CD4-positive, alpha-beta T cell treated with Interferon alpha-2 for 1 hour (primary cell): Measurements from ENCODE around the gene SCG3.

ENCODE experiments used
- DNase-seq, 2 donors: peaks; one replicate each; pipeline ENCODE4 v3.0.0-alpha.2; 2020 to 2022

The SCG3 gene

DNA sequence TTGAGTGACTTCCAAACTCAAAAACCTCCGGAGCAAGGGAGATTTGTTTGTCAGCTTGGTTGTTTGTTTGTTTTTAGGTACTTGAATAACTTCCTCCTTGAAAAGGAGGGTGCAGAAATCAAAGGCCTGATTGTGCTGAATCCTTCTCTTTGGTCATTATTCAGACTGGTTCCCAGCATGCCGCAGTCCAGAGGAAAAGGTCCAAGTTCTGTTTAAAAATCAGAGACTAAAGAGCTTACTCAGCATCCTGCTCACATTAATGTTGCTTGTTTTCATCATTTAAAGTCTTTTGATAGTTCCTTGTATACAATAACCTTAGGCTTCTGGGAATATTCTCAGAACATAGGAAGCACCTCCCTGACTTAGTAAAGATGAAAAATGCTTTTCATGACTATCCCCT, 982 bp upstream of the SCG3 start:
- DNase-seq, result no peak

DNA sequence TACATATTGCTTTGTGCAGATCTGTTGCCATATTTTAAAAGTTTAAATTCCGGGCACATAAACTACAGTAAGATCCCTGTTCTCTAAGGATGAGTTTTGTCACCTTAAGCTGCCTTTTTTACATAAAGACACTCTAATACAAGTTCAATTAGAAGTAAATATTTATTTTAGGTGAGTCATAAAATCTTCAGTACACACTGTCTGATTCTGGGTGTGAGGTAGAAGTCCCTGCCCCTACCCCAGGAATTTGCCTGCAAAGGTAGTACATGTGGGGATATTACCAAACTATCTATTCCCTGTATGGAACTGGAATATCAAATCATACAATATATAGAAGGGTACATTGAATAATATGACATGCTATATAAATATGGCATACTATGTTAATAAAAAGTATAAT, 6.3 kb downstream of the SCG3 start:
- DNase-seq, result no peak

DNA sequence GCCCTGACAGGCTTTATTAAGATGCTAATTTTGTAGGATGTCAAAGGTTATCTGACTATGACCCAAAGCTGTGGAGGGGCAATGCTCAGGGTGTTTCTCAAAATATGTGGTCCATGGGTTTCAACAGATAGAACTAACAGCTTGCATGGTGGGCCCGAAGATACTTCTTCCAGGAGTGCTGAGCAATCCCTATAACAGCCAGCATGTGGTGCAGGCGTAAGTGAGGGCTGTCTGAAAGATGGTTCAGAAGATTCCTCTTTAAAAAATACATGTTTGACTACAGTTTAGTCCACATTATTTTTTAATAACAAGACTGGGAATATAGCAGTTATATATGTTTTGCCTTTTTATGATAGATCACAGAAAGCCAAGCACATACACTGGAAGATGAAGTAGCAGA, 7.6 kb downstream of the SCG3 start:
- DNase-seq, result peak in 1 of 2 donors; percentile 7

DNA sequence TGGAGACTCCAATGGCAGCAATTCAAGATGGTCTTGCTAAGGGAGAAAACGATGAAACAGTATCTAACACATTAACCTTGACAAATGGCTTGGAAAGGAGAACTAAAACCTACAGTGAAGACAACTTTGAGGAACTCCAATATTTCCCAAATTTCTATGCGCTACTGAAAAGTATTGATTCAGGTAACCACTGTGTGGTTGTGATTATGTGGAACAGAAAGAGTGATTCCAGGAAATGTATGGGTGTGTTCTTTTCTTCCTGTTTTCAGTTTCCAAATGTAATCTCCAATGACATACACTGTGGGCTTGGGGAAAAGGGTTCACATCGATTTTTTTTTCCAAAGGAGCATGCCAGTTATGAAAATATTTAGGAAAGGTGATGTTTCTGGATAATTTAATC, 10.9 kb downstream of the SCG3 start:
- peak in 1 of 2 donors; percentile 12 for DNase-seq

DNA sequence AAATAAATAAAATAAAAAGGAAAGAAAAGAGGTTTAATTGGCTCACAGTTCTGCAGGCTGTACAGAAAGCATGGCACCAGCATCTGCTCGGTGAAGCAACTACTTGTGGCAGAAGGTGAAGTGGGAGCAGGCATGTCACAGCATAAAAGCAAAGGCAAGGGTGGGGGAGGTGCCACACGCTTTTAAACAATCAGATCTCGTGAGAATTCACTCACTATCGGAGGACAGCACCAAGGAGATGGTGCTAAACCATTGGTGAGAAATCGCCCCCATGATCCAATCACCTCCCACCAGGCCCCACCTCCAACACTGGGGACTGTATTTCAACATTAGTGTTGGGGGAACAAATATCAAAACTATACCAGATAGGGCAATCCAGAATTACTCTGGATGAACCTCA, 15.3 kb downstream of the SCG3 start:
- DNase-seq, result no peak

DNA sequence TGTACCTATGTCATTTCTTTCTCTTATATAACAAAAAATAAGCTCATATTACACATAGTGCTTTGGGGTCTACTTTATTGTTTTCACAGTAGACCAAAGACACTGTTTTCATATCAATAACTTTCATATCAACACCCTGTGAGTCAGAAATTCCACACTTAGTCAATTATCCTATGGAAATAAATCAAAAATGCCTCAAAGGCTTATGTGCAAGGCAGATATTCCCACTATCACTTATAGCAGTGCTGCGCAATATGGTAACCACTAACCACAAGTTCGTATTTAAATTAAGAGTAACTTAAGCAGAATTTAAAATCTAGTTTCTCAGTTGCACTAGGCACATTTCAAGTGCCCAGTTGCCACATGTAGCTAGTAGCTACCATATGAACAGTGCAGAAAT, 15.9 kb downstream of the SCG3 start:
- no peak for DNase-seq

DNA sequence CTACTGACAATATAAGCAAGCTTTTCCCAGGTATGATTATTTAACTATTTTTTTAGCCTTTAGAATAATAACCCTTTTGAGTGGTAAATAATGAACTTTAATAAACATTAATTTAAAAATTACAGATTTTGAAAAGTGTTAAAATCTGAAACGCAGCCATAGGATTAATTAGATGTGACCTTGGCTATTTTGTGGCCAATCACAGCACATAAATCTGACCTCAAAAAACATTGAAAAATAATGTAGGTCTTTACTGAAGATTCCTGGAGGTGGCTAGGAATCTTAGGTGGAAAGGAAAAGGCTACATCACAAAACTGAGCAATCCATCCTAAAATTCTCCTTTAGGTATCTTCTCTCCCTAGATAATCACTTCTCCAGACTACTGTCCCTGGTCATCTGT, 18.1 kb downstream of the SCG3 start:
- DNase-seq, result no peak

DNA sequence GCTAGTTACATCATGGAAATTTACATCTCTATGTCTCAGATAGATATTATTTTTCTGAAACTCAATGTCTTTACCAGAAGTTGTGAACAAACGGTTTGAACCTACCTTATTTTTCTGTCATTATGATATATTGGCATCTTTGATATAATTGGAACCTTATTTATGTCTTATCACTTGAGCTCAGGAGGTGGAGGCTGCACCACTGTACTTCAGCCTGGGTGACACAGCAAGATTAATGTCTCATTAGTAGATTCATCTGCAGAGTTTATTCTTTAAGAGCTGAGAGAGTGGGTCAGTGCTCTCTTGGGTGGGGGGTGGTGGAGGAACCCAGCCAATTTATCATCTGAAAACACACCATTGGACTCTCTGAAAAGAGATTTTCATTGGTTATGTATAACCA, 21.4 kb downstream of the SCG3 start:
- no peak for DNase-seq

DNA sequence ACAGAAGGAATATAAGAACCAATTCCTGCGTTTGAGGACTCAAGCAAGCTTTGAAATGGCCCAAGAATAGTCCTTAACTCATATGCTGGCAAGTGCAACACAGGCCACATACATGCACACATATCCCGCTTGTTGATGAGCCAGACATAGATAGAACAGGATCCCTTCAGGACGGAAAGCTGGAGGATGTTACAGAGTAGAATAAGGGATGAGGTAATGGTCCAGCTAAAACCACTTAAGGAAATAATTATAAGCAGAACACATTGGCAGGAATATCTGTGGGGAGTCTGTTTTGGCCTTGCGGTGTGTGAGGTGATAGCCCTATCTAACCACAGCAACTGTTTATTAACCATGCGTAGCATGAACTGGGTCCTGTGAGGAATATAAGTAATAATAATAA, 25.0 kb downstream of the SCG3 start:
- no peak for DNase-seq

DNA sequence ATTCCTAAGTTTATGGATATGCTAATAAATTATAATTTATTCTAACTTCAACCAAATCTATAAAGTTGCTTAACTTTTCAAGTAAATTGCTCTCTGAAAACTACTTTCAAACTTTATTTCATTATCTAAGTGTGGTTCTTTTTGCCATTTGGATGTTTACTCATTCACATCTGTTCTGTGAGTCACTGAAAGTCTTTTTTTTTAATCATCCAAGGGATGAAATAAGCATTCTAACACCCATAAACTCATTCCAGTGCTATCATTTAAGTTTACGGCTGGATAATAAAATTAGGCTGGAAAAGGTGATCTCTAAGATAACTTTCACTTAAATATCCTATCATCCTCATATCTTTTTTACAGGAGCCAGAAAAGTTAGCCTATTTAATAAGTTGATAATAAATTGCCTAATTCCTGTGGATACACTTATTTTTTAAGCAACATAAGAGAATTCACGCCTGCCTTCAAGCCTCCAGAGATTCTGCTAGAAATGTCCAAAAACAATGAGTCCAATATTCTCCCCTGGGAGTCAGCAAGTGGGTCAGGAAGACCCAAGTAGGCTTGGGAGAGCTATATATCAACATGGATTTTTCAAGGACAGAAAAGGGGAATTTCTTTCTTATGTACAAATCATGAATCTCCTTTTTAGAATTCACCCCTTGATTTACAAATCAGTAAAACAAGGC, 25.8 kb downstream of the SCG3 start:
- DNase-seq, result no peak

DNA sequence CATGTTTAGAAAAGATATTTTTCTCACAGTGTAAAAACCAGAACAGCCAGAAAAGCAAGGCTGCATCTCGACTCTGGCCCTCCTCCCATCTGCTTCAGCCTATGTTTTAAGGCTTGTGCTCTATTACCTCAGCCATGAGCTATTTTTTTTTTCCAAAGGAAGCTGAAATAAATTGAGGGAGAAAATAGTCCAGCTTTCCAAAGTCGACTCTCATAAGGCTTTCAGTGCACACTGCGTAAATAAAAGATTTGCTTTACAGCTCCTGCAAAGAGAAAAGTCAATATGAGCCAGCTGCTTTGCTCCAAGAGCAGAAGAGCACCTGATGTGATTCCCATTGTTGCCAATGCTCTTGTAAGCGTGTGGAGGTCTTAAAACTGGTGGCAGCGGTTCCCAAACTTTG, 26.7 kb downstream of the SCG3 start:
- no peak for DNase-seq

DNA sequence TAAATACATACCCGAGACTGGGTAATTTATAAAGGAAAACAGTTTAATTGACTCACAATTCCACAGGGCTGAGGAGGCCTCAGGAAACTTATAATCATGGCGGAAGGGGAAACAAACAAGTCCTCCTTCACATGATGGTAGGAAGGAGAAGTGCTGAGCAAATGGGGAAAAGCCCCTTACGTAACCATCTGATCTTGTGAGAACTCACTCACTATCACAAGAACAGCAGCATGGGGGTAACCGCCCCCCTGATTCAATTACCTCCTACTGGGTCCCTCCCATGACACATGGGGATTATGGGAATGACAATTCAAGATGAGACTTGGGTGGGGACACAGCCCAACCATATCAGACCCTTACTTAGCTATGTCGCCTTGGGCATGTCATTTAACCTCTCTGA, 27.7 kb downstream of the SCG3 start:
- DNase-seq, result no peak

DNA sequence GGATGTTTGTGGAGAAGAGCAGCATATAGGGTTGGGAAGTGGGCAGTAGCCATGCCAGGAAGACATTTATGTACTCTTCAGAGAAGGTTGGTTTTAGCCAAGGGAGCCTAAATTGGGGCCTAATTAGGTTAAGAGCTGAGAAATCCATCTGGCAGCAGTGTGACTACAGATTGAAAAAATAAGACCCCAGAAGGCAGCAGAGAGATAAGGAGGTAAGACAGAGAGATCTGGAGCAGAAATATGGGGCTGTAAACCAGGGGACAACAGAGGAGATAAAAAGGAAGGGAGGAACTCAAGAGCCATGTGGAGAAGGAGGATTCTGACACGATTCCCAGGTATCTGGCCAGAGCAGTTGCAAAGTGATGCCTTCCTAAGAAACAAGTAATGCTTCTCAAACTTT, 32.9 kb downstream of the SCG3 start:
- DNase-seq, result no peak

DNA sequence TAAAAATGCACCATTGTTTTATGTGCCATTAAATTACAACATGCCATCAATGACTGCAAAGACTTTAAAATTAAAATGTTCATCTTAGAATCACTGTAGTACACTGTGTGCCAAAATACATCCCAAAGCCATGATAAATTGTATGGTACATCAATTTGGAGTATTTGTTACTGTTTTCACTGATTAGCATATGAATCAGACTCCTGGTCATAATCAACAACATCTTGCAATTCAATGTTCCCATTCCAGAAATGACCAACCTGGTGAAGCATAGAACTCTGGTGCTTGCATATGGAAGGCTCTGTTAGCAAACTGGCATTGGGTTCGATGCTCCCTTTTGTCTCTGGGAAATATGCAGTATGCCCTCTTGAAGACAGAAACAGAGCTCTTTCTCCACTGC, 33.6 kb downstream of the SCG3 start:
- DNase-seq, result no peak

DNA sequence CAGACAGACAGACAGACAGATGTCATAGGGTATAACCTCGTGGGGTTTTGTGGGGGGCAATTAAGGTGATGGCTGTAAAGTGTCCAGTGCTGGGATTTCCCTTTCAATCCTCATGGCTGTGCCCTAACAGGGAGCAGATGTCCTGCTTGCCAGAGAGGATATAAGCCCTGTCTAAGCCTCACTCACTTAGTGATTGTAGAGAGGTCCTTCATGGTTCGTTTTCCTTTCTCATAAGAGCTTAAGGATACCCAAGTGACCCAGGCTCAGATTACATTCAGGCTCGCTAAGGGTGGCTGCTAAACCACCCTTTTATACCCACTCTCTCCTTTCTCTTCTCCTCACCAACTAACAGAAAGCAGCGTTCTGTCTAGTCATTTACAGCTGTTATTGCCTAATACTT, 36.9 kb downstream of the SCG3 start:
- no peak for DNase-seq

DNA sequence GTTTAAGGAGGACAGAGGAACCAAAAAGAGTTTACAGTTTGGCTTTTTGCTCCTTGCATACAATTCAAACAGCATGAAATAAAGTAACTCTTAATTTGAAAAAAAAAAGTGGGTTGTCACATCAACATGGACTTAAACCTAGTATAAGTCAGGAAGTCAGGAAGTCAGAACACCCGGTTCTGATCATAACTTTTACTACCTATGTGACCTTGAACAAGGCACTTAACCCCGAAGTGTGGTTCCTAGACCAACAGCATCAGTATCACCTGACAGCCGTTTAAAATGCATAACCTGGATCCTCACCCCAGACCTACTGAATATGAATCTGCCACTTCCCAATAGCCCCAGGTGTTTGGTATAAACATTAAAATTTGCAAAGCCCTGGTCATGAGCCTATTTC, 37.4 kb downstream of the SCG3 start:
- no peak for DNase-seq

DNA sequence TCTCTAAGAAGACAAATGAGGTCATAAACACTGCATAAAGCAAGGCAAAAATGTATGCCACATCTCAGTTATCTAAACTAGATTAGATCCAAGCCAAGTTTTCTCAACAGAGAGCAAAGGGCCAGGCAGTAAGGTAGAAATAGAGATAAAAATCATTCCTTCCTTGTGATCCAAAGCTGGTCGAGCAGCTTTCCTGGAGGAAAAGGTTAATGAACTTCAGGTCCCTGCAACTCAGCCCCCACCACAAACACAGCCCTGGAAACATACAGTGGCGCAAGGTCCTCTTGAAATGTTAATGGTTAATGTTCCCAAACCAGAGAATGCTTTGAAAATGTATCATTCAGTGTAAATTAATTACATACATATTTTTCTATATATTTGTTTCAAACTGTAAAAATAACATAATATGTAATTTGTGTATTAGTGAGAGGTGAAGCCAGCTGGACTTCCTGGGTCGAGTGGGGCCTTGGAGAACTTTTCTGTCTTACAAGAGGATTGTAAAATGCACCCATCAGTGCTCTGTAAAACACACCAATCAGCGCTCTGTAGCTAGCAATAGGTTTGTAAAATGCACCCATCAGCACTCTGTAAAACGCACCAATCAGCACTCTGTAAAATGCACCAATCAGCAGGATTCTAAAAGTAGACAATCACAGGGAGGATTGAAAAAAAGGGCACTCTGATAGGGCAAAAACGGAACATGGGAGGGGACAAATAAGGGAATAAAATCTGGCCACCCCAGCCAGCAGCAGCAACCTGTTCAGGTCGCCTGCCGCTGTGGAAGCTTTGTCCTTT, 39.1 kb downstream of the SCG3 start:
- no peak for DNase-seq

DNA sequence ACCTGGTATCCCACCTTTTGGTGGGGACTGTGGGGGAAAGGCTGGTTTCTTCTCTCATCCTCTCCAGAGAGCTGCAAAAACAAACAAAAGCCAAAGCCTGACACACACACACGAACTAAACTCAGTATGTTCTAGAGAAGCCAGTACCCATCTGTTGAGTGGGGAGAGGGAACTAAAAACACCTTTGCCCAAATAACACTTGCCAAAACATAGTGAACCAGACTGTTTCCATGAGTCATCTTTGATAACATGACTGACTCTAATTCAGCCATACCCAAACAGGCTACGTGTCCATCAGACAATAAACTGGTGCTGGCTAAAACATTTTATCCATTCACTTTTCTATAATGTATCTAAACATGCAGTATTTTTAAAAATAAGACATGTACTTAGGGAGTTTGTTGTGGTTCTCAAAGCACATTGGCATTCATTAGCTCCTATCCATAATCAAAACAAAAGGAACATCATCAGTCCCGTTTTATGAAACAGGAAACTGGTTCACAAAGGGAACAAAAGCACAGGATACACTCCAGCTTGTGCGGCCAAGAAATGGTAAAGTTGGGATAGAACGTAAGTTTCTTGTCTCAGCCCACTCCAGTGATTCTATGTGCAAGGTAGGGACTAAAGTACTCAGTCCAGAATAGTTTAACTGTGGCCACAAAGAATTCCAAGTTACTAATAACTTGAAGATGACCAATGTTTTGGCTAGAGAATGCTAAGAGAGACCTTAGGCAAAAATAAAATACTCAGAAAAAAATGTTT, 40.1 kb downstream of the SCG3 start:
- no peak for DNase-seq

DNA sequence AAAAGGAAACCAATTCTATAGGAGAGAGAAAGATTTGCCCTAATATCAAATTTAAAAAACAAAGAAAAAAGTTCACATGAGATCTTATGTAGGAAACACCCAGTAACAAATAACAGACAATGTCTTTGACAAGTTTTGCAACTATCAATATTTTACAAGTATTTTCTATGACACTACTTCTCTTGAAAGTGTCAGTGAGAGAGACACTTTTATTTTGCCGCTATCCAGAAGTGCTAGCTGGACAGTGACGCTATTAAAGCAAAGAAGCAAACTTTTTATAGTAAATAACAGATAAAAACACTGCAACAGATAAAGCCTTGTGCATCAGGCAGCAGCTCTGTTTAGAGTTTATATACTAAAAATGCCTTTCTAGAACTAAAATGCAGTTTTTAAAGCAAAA, 42.9 kb downstream of the SCG3 start:
- DNase-seq, result no peak

DNA sequence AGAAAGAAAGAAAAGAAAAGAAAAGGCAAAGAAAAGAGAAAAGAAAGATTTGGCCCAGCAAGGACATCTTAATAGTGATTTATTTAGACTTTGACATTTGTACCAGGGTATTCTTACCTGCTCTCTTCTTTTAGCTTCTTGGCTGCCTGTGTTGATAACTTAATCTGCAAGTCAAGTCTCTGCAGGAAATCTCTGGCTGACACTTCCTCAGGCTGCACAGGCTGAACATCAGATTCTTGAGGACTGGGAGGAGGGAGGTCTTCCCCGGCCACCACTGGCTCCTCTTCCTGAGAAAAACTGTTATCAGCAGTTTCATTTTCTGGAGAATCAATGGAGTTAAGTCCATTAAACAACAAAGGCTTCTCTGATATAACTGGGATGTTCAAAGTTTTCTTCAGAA, 43.4 kb downstream of the SCG3 start:
- no peak for DNase-seq

DNA sequence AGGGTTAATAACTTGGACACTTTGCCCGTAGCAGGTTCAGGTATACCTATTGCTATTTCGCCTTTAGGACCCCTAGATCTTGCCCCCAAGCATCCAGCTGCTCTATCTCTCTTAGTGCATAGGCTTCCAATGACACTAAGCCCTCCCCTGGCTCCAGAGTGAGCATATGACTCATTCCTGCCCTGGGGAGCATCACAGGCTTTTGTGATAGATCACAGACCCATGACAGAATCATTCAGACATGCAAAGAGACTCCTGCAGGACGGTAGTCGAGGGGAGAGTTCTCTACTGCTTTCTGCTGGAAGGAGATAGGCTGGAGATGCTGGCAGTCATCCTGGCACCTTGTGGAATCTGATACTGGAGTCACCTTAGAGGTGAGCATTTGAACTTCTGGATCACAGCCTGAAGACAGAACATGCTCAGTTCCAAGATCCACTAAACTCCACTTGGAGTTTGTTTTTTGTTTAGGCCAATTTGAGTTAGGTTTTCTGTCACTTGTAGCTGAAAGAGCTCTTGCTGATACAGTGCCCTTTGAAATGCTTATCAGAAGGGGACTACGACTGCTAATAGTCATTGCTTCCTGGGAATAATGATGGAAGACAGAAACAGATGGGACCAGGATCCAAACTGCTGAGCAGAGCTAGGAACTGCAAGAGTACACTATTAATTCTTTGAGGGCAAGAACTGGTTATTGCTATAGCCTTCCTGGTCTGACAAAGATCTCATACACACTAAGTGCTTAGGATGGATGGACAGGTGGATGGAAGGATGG, 45.2 kb downstream of the SCG3 start:
- no peak for DNase-seq

DNA sequence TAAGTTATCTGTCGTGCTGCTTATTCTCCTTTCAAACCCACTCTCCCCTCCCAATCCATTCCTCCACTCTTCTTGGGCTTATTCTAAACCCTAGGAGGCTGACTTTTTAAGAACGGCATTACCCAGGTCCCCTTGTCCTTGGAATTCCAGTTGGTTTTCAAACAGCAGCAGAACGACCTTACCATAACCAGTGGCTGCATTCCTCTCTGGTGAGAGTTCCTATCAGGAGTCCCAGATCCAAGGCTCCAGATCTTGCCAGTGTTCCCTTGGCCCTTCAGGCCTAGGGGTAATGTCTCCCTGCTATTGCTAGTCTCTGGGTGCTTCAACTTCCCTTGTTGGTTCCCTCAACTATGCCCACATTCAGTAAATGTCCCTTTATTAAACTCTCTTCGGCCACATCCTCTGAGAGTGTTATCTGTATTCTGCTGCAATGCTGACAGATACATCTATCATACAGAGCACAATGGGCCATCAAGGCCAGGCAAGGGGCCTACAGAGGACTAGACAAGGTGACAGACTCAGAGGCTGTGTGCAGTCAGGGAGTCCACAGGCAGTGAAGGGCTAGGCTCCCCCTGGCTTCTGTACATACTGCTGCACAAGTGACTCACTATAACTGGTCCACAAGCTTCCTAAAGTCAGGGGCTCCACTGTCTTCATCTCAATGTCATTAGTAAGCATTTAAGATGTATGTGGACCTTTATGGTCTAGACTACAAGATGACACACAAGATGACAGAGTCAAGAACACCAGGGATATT, 46.0 kb downstream of the SCG3 start:
- DNase-seq, result no peak
